Posterior vena cava (tissue), 2 donors: Measurements from ENCODE around the gene BLOC1S6. TPM values are rescaled to one million over a fixed set of nuclear protein-coding genes. Genes with fewer than 3 reads are reported as not detected.

Experiments
- DNase-seq: peaks from one replicate; pipeline ENCODE4 v3.0.0-alpha.2; 2020; ENCODE audit warnings: low spot score
- intact Hi-C, 2 donors: fragments of 100-400 bp; cut with DNase I; formaldehyde crosslinking; loops; one replicate each; pipeline versions ENCODE4 v1.14.1 to v1.14.2; 2022 to 2023
- total RNA-seq, 2 donors: library from RNA; stranded (reverse); fragmentation: NEBNext Ultra II Directional; extraction: Animal tissue kit (Norgen Biotek cat#: 25700); gene quantifications; one replicate each; pipeline ENCODE4 v1.2.1, GENCODE V29; 2021
- donor health status: DM: yes; HTN: yes; CAD: no.
- donor health status: DM: yes; HTN: yes; CAD: no.

The BLOC1S6 gene
- total RNA-seq, 2 donors from 2014 or later: 42.8 to 46.9 TPM

DNA sequence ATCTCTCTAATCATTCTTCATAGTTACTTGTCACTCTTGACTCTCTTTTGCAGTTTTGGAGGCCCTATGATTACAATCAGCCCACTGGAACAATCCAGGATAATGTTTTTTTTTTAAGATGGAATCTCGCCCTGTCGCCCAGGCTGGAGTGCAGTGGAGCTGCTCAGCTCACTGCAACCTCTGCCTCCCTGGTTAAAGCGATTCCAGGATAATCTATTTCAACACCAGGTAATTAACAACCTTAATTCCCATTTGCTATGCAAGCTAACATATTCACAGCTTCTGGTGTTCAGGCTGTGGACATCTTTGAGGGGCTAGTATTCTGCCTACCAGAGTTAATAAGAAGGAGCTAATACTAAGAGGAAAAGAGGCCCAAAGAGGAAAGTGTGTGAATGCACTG lies 1.1 kb upstream of the BLOC1S6 start:
- no peak for DNase-seq
- intact Hi-C loops: no loop called here

GRCh38 chr15:45586601-45587094 lies 531 bp upstream of the BLOC1S6 start:
- intact Hi-C loops: no loop called here
- DNase-seq: no peak

DNA sequence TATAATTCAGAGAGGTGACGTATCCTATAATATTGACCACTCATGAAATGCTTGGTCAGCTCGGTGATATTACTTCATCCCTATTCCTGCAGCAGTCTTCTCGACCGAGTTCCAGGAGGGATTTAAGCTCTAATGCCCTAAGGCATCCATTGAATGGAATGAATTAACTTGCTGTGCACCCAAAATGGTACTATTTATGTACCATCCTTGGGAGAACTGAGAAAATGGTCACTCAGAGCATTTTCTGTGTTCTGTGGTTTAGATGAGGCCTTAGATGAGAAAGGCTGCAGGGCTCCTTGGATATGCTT lies 638 bp downstream of the BLOC1S6 start:
- no peak for DNase-seq
- intact Hi-C loops: no loop called here

GRCh38 chr15:45588219-45588875 lies 1.2 kb downstream of the BLOC1S6 start:
- no peak for DNase-seq
- intact Hi-C loops: no loop called here

DNA sequence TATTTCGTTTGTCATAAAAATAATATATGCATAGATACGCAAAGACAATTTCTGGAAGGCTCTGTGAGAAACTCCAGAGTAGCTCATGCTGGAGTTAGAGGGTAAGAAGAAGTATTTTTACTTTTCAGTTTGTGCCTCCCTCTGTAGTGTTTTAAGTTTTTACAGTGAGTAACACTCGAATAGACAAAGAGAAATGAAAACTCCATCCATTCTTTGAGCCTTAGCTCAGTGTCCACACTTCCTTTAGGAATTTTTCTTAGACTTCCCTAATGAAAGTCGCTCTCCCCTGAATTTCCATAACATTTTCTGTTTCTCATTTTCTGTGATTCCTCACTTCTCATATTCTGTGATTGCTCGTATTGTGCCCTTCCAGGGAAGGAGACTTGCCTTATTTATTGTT lies 2.1 kb downstream of the BLOC1S6 start:
- intact Hi-C loops: no loop called here
- DNase-seq: no peak

GRCh38 chr15:45594319-45594718 lies 7.1 kb downstream of the BLOC1S6 start:
- DNase-seq: no peak
- intact Hi-C loops: no loop called here

- intact Hi-C loops: no loop called here
- no peak for DNase-seq
Observed at GRCh38 chr15:45594835-45595530, 7.8 kb downstream of the BLOC1S6 start.

GRCh38 chr15:45603881-45604280 lies 16.7 kb downstream of the BLOC1S6 start:
- no peak for DNase-seq
- intact Hi-C loops: no loop called here

- intact Hi-C loops: no loop called here
- no peak for DNase-seq
Observed at GRCh38 chr15:45604326-45604725, 17.1 kb downstream of the BLOC1S6 start.

DNA sequence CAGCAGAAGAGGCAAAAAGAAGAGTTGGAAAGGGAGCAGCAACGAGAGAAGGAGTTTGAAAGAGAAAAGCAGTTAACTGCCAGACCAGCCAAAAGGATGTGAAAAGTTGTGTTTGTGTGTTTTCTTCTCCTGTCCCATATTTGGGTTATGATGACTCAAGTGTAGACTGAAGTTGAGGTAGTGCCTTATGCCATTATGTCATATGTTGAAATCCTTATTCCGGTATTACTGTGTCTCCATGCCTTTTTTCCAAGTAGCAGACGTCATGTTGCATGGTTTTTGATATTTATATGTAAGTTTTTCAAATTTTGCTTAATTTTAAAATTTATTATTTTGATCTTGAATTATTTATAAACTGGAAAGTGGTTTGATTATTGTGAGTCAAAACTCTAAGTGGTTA lies 19.2 kb downstream of the BLOC1S6 start:
- DNase-seq: no peak
- intact Hi-C loops: no loop called here

GRCh38 chr15:45606841-45607240 lies 19.7 kb downstream of the BLOC1S6 start:
- DNase-seq: no peak
- intact Hi-C loops: no loop called here

DNA sequence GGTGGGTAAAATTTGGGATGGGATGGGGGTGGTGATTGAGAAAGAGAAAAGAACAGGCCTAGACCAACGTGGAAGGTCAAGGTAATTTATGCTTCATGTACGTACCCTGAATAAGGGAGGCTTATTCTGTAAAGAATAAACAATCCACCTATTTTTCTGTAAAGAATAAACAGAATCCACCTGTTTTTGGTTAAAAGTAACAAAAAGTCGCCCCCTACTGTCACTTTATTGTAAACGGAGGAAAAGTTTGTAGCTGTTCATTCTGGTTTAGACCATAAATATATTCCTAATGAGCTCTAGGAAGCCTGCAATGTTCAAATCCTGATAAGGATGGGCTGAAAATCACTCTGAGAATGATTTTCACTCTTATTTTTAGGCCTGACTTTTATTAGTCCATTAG lies 24.1 kb downstream of the BLOC1S6 start:
- intact Hi-C loops: loop anchor here (10.0 kb wide), 2 partner anchors 87 to 157 kb away; partner anchors contain the start of gene SLC30A4 (in 2 of the 2)
- DNase-seq: no peak

GRCh38 chr15:45612790-45613415 lies 25.7 kb downstream of the BLOC1S6 start:
- intact Hi-C loops: loop anchor here (10.0 kb wide), 2 partner anchors 88 to 158 kb away; partner anchors contain the start of gene SLC30A4 (in 2 of the 2)
- no peak for DNase-seq

DNA sequence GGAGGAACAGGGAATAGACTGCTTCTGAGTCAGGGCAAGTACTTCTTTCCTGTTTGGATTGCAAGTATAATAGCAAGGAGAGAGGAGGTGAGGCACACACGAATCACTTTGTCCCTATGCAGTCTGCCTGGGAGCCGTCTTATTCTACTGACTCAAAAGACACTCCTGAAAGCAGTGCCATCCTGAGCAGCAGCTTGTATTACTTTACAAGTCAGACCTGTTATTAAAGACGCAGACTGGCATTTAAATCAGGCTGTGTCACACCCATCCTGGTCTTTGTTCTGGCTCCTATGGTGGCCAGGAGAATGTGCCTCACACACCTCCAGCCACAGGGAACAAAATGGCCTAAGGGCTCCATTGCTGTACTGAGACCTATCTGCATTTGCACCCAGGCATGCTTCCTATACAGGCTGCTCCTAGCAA lies 29.7 kb downstream of the BLOC1S6 start:
- DNase-seq: no peak
- intact Hi-C loops: loop anchor here (10.0 kb wide), 2 partner anchors 92 to 162 kb away; partner anchors contain the start of gene SLC30A4 (in 2 of the 2)

DNA sequence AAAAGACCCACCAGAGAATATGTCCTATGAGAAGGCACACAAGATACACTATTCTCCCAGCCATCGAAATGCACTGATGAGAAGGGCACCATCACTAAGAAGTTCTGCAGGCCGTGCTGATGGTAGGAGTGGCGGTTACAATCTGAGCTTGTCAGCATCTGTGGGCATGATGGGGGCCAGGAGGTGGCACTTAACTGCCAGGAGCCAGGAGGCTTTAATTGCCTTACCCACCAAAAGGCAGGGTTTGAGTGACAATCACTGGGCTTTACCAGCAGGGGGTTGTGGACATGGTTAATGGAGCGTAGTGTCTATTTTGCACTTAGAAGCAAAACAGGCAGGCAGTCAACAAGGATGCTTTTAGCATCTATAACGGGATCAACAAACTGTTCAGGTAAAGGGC lies 31.6 kb downstream of the BLOC1S6 start:
- intact Hi-C loops: loop anchor here (10.0 kb wide), 2 partner anchors 94 to 164 kb away; partner anchors contain the start of gene SLC30A4 (in 2 of the 2)

DNA sequence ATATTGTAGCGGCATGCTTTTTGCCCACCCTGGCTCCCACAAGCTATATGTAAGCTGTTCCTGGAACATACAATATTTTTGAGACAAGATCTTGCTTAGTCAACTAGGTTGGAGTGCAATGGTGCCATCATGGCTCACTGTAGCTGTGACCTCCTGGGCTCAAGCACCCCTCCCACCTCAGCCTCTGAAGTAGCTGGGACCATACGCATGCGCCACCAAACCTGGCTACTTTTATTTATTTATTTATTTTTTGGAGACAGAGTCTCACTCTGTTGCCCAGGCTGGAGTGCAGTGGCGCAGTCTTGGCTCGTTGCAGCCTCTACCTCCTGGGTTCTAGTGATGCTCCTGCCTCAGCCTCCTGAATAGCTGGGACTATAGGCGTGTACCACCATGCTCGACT lies 41.0 kb downstream of the BLOC1S6 start:
- DNase-seq: no peak
- intact Hi-C loops: no loop called here

More for the DNA sequence above, 31.6 kb downstream of the BLOC1S6 start:
- no peak for DNase-seq

DNA sequence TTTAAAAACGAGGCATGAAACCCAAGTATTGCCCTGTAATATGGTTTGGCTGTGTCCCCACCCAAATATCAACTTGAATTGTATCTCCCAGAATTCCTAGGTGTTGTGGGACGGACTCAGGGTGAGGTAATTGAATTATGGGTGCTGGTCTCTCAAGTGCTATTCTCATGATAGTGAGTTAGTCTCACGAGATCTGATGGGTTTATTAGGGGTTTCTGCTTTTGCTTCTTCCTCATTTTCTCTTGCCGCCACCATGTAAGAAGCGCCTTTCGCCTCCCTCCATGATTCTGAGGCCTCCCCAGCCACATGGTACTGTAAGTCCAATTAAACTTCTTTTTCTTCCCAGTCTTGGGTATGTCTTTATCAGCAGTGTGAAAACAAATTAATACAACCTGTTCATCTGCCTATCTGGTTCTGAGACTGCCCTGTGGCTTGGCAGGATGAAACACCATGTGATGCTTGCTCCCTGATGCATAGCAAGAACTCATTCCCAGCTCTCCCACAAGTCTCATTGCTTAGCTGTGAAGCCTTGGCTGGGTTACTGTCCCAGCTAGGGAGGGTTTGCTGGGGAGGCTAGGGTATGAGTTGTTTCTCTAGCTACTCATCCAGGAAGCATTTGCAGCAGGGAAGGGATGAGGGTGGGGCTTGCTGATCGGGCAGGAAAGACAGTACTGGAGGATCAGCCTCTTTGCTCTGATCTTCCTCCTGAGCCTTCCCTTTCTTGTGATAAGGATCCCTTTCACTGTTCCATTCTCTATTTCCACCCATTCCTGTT lies 43.9 kb downstream of the BLOC1S6 start:
- intact Hi-C loops: no loop called here
- DNase-seq: peak; percentile 81

- intact Hi-C loops: no loop called here
- DNase-seq: no peak
Observed at GRCh38 chr15:45631776-45632175, 44.6 kb downstream of the BLOC1S6 start.

GRCh38 chr15:45634432-45635190 lies 47.4 kb downstream of the BLOC1S6 start, which contains the start of gene SQOR:
Gene SQOR, plus strand, starts transcription at chr15:45635029. Its CDS starts 23,895 bp downstream, at chr15:45658924.
- peak; percentile 96 for DNase-seq
- intact Hi-C loops: no loop called here
